T-helper 1 cell treated with Interleukin-12 subunit alpha and Interleukin-12 subunit beta and Interleukin-4 antibody, amounts not matched to agents 30 μg/mL and 1 μg/mL, for 36 hours (primary cell): ENCODE measurements around the gene CDC7.

Source experiments
- H3K27ac Mint-ChIP-seq: one replicate; pipeline ENCODE4 v1.8.0; 2021; ENCODE audit warnings: mild to moderate bottlenecking, mixed read lengths
- H3K27me3 Mint-ChIP-seq: one replicate; pipeline ENCODE4 v1.8.0; 2021; ENCODE audit warnings: low read depth, mixed read lengths
- H3K36me3 Mint-ChIP-seq: one replicate; pipeline ENCODE4 v1.8.0; 2021; ENCODE audit warnings: low read depth, mixed read lengths
- H3K4me1 Mint-ChIP-seq: one replicate; pipeline ENCODE4 v1.8.0; 2021; ENCODE audit warnings: low read depth, mixed read lengths
- H3K4me3 Mint-ChIP-seq: one replicate; pipeline ENCODE4 v1.8.0; 2021; ENCODE audit warnings: mild to moderate bottlenecking, moderate library complexity, mixed read lengths
- H3K9me3 Mint-ChIP-seq: one replicate; pipeline ENCODE4 v1.8.0; 2021; ENCODE audit warnings: mixed read lengths

Gene CDC7

DNA sequence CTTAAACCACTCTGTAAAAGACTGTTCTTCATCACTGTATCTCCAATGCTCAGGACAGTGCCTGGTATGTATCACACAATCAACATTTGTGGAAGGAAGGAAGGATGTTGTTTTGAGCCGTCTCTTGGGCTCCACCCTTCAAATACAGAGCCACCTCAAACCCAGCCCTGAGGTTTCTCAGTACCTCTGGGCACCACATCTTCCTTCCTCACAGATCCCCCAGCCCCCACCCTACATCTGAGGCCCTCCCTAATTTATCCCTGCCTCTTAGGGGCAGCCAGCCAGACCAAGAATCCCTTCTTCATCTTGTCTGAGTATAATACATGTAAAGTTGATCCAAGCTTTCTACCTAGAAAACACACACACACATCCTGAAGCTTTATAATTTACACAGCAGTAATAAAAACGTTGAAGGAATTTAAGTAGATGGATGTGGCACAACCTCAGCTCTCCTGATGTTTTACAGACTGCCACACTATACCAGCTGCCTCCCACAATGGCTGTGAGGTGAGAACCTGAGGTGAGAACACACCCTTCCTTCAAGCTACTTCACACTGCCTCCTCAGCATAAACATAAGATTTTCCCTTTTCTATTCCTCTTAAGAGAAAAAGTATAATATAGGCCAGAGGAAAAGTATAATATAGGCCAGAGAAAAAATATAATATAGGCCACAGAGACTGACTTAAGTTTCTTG lies 48.5 kb downstream of the CDC7 start:
- Mint-ChIP-seq H3K9me3 (peaks cover 4% of the 10 kb centered on the region), H3K4me3 (peak overlapping the region; percentile 35), H3K36me3 (peaks cover 18% of the 10 kb centered on the region), H3K4me1 (peaks cover 71% of the 10 kb centered on the region), H3K27me3 (peaks cover 4% of the 10 kb centered on the region), H3K27ac (peak overlapping the region; percentile 84)

DNA sequence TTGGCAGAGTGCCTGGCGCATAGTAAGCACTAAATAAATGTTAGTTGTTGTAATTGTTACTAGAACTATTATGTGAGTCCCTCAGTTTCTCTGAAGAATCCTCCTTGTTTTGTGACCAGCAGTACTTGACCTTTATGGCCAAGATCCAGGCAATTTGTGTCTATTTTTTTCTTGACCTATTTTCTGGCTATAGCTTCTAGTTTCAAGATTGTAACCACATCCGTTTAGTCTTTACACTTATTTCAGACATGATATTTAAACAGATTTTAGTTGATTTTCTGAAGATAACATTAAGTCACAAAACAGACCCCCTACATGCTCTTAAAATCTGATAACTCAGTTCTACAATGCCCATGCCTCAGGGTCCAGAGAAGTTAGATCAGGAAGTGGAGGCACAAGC lies 50.3 kb downstream of the CDC7 start:
- Mint-ChIP-seq H3K27ac (no peak overlapping the region), H3K36me3 (peaks cover 18% of the 10 kb centered on the region), H3K4me1 (peaks cover 83% of the 10 kb centered on the region), H3K27me3 (no peaks in the 10 kb centered on the region), H3K4me3 (no peak overlapping the region), H3K9me3 (peaks cover 4% of the 10 kb centered on the region)

DNA sequence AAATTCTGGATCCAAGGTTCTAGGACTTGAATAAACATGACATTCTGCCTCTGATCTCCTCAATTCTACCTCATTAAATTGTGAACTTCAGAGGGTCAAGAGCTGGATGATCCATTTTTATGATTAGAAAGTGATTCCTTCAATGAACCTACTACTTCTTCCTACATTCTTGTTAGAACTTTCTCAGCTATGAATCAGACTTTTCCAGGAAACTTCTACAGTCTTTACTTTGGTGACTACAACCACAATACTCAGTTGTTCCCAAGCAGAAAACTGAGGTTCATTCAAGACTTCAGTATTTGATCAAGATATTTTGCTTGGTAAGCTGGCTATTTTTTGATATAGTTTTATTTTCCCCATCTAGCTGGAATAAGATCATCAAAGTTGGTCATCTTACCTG lies 51.4 kb downstream of the CDC7 start:
- Mint-ChIP-seq H3K27ac (no peak overlapping the region), H3K4me3 (no peak overlapping the region), H3K9me3 (peaks cover 4% of the 10 kb centered on the region)

DNA sequence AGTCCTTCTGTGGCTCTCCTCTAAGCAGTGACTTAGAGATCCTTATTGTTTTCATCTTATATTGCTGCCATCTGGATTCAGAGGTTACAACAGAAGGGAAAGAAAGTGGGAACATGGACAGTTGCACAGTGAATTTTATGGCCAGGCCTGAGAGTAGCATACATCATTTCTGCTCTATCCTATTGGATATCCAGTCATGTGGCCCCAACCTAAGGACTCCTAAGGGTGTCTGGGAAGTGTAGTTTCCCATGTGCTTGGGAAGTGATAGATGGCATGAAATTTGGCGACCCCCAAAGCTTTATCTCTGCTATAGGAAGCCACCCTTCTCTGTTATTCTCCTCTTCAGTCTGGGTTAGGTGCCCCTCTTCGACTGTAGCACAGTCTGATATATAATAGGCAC lies 51.9 kb downstream of the CDC7 start:
- H3K27me3 Mint-ChIP-seq = no peaks in the 10 kb centered on the region
- H3K4me1 Mint-ChIP-seq = peaks cover 89% of the 10 kb centered on the region
- H3K27ac Mint-ChIP-seq = no peak overlapping the region
- H3K36me3 Mint-ChIP-seq = peaks cover 17% of the 10 kb centered on the region
- H3K4me3 Mint-ChIP-seq = no peak overlapping the region
- H3K9me3 Mint-ChIP-seq = peaks cover 4% of the 10 kb centered on the region

More for the DNA sequence above, 51.4 kb downstream of the CDC7 start:
- H3K36me3 Mint-ChIP-seq = peaks cover 21% of the 10 kb centered on the region
- no peaks in the 10 kb centered on the region for H3K27me3 Mint-ChIP-seq
- H3K4me1 Mint-ChIP-seq = peaks cover 90% of the 10 kb centered on the region

DNA sequence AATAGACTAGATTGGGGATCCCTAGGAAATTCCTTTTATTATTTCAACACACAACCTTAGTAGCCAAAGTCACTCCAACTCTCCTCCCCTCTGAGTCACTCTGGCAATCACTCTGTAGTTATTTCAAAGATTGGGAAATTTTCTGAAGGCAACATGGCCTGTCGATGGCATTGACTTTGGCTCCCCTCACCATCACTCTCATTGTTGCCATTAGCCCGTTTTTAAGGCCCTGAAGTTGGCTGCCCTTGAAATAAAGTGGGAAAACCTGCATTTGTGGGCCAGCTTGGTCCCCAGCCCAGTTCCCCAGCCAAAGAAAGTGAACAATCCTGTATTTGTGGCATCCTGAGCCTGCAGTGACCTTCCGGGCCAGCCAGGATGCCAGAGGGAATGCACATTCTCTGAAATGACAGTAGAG lies 52.5 kb downstream of the CDC7 start:
- H3K27ac Mint-ChIP-seq = no peak overlapping the region
- H3K9me3 Mint-ChIP-seq = peaks cover 4% of the 10 kb centered on the region

DNA sequence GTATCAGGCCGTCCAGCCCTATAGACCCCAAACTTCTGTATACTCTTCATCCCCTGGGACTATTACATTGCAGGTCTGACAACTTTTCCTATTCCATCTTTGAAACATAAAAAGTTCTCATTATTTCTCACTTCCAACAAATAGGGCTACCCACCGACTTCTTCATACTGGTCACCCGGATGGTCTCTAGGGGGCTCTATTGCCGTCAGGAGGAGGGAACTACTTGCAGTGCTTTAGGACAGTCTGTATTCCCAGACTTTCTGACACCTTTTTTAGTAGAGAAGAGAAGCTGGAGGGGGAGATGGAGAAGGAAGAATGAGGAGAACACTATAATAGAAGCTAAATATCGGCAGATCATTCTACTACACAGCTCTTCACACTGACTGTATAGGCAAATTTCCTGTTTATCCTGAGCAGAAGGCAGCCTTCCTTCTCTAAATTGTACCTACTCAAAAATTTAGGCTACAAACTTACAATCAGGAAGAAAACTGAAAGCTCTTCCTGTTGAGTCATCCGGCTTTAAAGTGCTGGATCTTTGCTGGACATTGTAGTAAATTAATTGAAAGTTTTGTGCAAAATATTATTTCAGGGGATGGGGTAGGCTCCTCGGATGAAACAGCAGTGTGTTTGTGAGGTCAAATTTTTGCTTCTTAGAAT lies 54.6 kb downstream of the CDC7 start:
- H3K36me3 Mint-ChIP-seq = peaks cover 18% of the 10 kb centered on the region
- peaks cover 80% of the 10 kb centered on the region for H3K4me1 Mint-ChIP-seq
- H3K9me3 Mint-ChIP-seq = peaks cover 7% of the 10 kb centered on the region
- no peaks in the 10 kb centered on the region for H3K27me3 Mint-ChIP-seq
- H3K27ac Mint-ChIP-seq = peak overlapping the region; percentile 97
- H3K4me3 Mint-ChIP-seq = peak overlapping the region; percentile 57

More for the DNA sequence above, 52.5 kb downstream of the CDC7 start:
- Mint-ChIP-seq H3K27me3 (no peaks in the 10 kb centered on the region), H3K36me3 (peaks cover 17% of the 10 kb centered on the region), H3K4me3 (no peak overlapping the region), H3K4me1 (peaks cover 84% of the 10 kb centered on the region)

DNA sequence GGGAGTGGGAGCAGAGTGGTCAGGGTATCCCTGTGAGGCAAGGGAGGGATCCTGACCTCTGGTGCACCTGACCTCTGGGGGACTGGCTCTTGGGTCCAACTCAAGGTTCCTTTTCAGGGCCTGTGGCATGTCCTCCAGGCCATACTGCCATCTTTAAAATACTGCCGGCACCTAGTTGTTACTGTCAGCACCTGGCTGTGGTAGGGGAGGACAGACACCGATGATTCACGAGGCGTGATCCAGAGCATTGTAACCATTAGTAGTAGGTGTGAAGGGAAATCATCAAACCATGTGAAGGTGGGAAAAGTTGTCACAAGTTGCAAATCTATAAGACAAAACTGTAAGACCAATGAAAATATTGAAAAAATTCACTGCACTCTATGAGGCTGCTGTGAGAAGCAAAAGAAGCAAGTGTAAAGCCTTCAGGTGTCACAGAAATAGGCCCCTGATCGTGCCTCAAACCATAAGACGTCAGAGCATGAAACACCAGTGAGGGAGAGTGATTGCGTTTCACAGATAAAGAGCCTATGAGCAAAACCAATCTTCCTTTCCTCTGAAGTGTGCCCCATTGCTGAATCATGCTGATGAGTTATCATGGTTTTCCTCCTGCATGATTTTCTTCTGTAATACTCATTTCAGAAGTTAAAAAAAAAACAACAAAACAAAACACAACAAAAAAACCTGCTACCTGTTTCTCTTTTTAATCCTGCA lies 55.3 kb downstream of the CDC7 start:
- Mint-ChIP-seq H3K4me3 (peak overlapping the region; percentile 57), H3K9me3 (peaks cover 3% of the 10 kb centered on the region), H3K27ac (peak overlapping the region; percentile 97), H3K27me3 (no peaks in the 10 kb centered on the region), H3K36me3 (peaks cover 14% of the 10 kb centered on the region), H3K4me1 (peaks cover 79% of the 10 kb centered on the region)

DNA sequence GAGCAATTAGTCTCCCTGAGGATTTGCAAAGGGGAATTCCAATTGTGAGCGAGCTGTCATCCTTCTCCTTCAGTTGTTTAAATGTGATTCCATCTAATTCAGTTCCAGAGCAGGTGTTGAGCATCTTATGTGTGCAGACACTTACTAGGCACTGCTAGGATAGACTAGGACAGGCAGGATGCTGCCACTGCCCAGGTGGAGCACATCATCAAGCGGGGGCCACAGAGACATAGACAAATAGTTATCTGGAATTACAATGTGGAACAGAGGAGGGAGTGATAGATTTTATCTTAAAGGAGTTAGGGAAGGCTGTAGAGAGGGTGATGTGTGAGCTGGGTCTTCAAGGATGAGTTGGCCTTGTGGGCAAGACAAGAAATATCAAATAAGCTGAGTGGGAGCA lies 55.9 kb downstream of the CDC7 start:
- H3K36me3 Mint-ChIP-seq = peaks cover 13% of the 10 kb centered on the region
- H3K4me1 Mint-ChIP-seq = peaks cover 79% of the 10 kb centered on the region
- peaks cover 3% of the 10 kb centered on the region for H3K9me3 Mint-ChIP-seq
- peak overlapping the region; percentile 57 for H3K4me3 Mint-ChIP-seq
- H3K27me3 Mint-ChIP-seq = no peaks in the 10 kb centered on the region
- peak overlapping the region; percentile 97 for H3K27ac Mint-ChIP-seq

DNA sequence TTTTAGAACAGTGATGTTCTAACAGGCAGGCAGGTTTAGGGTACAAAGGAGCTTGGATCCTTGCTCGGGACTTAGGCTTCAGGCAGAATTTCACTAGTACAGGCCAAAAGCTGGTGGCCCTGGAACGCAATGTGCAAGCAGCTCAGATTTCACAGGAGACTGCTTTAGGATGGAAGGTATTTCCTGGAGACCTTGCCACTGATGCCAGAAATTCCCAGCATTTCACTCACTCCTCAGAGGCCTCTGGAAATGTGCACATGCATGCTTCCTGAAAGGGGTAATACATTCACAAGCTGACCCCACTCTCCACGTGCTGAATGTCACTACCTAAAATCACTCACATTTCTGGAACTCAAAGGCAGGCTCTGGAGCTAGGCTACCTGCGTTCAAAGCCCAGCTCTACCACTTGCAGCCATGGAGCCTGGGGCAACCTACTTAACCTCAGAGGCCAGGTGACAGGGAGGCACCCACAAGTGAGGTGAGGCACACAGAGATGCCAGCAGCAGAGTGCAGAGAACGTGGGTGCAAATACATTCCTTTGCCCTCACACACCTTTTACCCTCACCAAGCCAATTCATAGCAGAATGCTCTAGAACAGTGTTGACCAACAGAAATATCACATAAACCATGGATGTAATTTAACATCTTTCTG lies 56.5 kb downstream of the CDC7 start:
- Mint-ChIP-seq H3K27me3 (no peaks in the 10 kb centered on the region), H3K9me3 (peaks cover 3% of the 10 kb centered on the region), H3K36me3 (peaks cover 15% of the 10 kb centered on the region), H3K4me3 (peak overlapping the region; percentile 57), H3K4me1 (peaks cover 80% of the 10 kb centered on the region), H3K27ac (peak overlapping the region; percentile 97)

DNA sequence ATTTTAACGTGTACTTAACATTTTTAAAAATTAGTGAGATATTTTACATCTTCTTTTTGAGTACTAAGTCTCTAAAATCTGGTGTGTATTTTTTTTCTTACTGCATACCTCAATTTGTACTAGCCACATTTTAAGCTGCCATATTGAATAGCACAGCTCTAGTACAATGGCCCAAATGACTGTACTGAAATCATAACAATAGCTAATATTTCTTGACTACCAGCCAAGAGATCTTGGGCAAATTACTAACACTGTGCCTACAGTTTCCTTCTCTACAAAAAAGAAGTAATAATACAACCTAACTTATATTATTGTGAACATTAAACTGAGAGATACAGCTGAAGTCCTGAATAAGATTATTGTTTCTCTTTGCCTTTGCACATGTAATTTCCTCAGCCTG lies 57.2 kb downstream of the CDC7 start:
- Mint-ChIP-seq H3K9me3 (peaks cover 3% of the 10 kb centered on the region), H3K4me1 (peaks cover 74% of the 10 kb centered on the region), H3K4me3 (no peak overlapping the region), H3K36me3 (peaks cover 15% of the 10 kb centered on the region), H3K27me3 (no peaks in the 10 kb centered on the region), H3K27ac (no peak overlapping the region)

DNA sequence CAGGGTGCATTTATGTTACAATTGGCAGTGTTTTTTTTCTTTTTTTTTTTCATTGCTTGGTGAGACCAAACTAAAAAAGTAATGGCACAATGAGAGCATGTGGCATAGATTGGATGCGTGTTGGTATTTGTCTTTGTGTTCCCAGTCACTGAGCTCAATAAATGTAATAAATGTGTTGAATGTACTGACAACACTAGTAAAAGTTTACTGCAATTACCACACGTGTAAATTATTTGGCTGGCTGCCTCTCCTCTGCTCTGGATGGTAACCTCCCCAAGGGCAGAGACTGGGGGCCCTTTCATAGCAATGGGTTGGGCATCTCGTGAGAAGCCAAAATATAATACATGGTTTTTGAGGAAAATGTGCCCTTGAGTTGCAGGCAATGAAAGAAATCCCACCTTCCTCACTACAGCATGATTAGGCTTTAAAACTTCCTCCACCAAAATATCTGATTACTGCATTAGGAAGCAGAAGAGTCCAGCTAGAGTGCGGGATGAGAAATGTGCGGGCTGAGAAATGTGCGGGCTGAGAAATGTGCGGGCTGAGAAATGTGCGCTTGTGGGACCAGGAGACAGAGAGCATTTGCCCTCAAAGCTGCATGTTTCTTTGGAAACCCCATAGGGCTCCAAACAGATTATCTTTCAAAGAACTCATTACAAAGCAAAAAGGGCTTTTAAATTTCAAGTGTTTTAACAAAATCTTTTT lies 58.5 kb downstream of the CDC7 start:
- H3K4me3 Mint-ChIP-seq = peak overlapping the region; percentile 23
- peaks cover 65% of the 10 kb centered on the region for H3K4me1 Mint-ChIP-seq
- peaks cover 17% of the 10 kb centered on the region for H3K36me3 Mint-ChIP-seq
- H3K27ac Mint-ChIP-seq = peak overlapping the region; percentile 69
- peaks cover 12% of the 10 kb centered on the region for H3K9me3 Mint-ChIP-seq
- no peaks in the 10 kb centered on the region for H3K27me3 Mint-ChIP-seq

DNA sequence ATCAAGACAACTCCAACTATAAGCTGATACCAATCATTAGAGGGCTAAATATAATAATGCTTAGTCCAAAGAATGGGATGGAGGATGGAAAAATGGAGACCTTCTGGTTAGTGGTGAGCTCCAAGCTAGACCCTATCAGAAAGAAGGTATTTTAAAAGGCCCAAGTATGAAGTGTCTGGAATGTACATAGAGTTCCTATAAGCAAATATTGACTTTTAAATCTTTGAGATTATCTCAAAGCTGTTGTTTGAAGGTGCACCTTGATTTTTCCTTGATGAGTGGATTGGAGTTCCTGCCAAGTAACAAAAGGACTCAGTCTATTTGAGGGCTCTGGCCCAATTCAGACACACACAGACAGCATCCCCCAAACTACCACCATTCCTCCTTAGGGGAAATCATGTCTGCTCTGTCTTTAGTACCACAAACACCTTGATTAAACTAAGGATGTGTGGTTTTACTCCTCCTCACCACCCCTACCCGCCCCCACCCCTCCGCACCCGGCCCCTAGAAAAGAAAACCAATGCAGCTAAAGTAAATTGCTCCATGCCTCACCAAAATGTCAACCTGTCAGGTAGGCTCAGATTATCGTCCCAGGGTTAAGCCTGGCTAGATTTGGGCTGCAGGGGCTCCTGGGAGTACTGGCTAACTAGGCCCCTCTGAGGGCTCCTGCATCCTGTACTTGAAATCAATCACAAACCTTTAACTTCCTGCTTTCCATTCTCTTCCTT lies 59.4 kb downstream of the CDC7 start:
- Mint-ChIP-seq H3K27me3 (no peaks in the 10 kb centered on the region), H3K9me3 (peaks cover 16% of the 10 kb centered on the region), H3K36me3 (peaks cover 19% of the 10 kb centered on the region), H3K4me3 (peak overlapping the region; percentile 62), H3K27ac (peak overlapping the region; percentile 87), H3K4me1 (peaks cover 62% of the 10 kb centered on the region)

DNA sequence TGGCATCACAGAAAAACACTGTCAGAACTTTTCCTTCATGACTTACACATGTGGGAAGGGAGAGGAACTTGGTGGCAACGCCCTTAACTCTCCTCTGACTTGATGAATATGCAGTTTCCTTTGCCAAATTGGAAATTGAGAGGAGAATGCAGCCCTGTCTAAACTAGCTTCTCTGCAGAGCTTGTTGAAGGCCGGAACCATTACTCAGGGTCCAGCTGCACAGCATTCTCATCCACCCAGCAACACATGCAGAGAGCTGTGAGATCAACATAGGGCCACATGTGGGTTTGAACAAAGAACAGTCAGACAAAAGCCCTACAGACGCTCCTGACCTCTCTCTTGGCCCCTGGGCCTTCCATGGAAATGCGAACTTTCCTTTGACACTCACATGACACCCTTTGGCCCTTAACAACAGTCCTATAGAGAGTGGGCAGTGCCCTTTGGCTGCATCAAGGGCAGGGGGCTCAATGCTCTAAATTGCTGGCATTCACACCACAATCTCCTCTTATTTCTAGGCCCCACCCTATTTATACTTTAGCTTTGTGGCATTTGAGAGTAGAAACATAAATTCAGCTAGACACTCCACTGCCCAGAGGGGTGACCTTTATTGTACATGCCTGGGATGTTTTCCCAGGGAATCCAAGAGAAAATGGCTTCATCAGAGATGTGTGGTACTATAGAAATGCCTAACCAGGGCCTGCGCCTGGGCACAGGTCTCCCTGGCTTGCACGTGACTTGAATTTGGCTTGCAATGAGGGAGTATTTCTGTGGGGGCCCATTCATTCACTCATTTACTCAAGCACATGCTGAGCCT lies 64.4 kb downstream of the CDC7 start:
- no peak overlapping the region for H3K27ac Mint-ChIP-seq
- no peaks in the 10 kb centered on the region for H3K27me3 Mint-ChIP-seq
- peaks cover 34% of the 10 kb centered on the region for H3K4me1 Mint-ChIP-seq
- H3K9me3 Mint-ChIP-seq = peaks cover 12% of the 10 kb centered on the region
- no peak overlapping the region for H3K4me3 Mint-ChIP-seq
- peaks cover 14% of the 10 kb centered on the region for H3K36me3 Mint-ChIP-seq
